HG02870 (cell line): ENCODE measurements around the gene ATXN1.

Experiments used
- ATAC-seq: cut with Tn5 transposase; IDR thresholded peaks from one replicate; pipeline ENCODE4 v1.9.1; 2021; ENCODE audit warnings: mild to moderate bottlenecking, moderate library complexity; ENCODE audit not compliant: unreplicated experiment

The ATXN1 gene

DNA sequence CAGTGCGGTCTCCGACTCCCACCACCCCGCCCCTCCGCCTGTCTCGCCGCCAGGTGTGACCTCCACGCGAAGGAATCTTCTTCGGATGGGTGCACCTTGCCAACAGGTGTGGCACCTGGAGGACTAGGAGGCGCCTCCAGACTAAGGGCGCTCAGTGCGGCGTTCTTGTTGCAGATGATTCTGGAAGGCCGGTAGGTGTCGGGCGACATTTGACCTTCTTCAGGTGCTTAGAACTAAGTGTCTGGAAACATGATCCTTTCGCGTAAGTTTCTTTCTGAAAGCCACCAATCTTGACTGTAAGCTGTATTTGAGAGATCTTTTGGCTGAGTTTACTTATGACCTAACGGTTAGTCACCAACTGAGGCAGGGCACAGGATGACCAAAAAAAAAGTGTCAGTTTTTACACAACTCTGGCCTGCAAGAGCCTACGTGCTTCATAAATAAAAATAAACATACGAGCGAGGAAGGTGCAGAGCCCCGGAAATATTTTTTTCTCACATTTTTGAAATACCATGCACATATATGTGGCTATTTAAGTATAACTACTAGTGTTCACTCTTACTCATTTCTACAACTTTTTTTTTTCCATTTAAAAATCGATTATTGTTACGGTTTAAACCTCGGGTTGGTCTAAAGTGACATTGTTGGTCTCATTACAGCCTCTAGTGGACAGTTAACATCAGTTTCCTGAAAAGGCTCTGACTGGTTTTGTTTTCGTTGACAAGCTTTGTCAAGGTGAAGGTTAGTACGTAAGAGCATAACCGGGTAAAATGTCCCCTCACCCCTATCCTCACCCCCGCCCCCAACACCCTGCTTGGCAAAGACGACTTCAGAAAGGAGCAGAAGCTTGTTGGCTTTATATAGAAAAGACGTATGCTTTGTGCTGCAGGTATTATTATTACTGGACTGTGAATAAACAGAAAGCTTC lies 1.6 kb upstream of the ATXN1 start:
- ATAC-seq: peak; percentile 28

DNA sequence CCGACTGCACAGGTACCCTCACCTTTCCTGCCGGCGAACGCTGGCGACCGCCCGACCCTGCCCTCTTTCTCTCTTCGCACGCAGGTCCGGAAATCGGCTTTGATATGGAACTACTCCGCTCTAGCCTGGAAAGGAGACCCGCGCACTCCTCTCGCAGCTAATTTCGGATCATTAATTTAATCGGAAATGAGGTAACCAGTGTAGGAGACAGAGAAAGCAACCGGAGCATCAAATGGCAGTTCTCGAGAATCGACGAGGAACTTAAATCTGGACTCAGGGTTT lies 949 bp upstream of the ATXN1 start:
- ATAC-seq: peak; percentile 5

DNA sequence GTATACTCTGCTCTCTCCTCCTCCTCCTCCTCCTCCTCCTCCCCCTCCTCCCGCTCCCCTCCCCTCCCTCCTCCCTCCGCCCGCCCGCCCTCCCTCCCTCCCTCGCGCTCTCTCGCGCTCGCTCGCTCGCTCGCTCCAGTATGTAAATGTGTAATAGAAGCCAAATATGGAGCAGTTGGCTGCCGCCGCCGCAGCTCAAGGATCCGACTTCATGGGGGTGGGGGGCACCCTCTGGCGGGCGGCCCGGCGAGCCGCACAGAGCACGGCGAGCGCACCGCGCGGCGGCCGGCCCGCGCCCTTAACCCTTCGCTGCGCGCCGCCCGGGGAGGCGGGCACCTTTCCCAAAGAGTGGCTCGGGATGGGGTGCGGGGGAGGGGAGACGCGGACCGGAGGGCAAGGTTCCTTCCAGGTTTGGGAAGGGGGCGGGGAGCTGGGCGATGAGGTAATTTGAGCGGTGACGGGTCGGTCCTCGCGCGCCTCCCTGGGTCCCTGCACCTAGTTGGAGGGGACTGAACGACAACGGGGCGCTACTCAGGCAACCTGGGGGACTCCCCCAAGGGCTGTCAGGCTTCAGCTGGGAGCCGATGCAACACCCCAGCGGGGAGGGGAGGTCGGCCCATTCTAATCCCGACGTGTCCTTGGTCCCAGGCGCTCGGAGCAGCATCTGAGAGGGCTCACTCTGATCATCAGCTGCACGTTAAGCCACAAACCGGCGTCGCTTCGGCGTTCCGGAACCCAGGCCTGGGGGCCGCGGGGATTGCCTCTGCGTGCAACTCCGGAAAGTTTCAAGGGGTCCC lies 409 bp upstream of the ATXN1 start:
- ATAC-seq: peak; percentile 36

DNA sequence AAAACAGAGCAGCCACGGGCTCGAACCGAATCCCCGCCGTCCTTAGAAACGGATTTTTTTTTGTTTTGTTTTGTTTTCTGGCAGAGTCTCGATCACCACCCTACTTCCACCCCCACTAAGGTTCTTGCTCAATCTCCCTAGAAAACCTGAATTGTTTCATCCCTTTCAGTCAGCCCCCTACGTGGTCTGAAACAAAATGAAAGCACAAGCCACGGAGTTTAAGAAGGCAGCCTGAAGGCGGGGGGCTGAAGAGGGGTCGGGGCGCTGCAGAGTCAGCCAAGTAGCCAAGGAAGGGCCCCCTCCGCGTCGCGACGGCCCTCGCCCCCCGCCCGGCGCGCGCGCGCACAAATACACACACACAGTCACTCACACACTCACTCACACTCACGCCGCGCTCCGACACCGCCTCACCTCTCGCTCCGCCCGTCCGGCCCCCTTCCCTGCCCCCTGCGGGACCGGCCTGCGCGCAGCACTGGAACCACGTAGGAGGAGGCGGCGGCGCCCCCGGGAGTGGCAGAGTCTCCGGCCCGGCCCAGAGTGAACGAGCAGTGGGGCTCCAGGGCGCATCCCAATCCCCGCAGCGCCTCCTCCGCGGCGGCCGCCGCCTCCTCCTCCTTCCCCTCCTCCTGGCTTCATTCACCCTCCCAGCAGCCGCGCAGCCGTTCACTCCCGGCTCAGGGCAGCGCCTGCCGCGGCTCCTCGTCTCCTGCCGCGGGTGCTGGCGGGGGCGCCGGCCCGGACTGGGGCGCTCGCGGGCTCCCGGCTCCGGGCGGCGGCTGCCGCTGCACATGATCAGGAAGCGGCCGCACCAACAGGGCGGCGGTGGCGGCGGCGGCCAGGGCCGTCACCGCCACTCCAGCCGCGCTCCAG lies 1.4 kb downstream of the ATXN1 start:
- ATAC-seq: peak; percentile 38

DNA sequence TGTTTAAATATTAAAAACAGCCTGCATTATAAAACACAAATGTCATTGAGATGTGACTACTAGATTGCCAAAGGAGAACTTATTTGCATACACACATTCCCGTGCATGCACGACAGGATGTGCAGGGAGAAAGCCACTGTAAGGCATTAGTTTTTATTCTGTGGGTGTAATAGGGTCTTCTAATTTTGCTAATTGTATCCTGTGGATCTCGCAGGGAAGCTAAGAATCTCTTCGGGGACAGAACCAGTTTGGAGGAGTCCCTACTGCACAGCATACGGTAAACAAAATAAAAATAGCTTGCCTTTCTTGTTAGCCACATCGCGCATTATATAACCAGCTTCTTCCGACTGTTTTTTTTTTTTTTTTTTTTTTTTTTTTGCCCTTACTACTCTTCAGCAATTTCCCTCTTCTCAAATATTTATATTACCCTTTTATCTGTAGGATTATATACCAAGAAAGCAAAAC lies 2.0 kb downstream of the ATXN1 start:
- no peak for ATAC-seq

DNA sequence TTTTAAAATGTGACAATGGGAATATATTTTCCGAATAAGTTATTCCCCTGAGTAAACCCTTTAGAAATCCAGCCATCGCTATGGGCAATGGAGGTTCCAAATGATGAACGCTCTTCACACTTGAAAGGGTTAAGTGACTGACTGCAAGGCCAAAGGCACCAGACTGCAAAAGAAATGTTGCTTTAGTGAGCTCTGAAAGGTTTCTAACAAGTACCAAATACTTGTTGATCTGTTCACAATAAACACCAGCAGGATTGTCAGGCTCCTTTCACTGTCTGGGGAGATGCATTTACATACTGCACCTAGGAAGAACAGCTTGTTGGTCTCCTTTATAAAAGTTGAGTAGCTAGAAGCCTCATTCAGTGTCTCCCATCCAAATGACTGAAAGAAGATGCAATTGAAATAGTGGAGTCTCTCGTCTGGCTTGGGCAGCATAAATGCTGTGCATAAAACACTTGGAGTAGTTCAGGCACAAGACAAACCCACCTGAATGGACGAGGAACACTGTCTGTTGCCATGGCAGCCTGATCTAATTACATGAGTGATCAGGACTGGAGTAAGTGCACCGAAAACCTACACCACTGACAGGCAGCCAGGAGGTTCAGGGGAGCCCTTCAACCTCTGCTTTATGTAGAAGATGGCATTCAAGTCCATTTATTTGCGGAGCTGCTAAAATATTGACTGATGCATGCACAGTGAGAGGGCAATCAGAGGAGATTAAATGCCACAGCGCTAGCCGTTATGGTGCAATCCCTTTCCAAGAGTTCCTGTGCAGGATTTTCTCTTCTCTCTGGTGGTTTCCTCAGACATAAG lies 2.9 kb downstream of the ATXN1 start:
- no peak for ATAC-seq

DNA sequence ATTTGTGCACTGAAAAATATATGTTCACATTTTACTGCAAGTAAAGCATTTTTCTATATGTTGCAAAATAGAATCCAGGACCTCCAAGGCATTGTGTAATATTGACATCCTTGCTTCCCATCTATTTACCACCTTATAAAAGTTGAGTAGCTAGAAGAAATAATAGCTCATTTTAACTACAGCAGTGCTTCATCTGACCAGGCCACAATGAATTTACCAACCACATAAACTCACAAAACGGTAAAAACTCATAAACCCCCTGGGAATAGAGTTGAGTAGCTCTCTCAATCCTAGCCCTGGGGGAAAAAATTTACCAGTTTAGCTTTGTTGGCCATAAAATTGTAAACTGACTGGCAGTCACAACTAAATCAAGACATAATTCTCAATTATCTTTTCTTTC lies 3.9 kb downstream of the ATXN1 start:
- no peak for ATAC-seq

DNA sequence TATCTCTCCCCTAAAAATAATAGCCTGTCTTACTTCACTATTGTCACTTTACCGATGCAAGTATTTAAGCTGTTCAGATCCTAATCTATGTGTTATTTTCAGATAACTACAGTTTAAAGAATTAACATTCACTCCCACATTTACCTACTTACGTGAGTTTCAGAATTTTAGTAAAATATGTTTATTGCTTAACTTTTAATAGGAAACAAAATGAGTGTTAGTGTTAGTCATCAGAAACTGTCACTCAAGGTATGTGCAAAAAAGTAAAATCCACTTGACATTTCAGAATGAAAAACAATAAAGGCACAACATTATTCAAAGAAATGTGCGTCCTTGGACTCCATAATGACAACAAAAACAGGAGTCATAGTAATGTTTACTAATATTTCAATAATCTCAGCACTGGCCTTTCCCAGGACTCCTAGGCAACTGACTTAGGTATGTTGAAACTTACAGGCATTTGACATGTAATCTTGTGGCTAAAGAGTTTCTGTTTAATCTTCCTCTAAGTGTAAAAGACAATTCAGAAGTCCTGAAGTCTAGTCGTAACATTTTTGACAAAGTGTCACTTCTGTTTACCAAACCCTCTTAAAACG lies 4.5 kb downstream of the ATXN1 start:
- no peak for ATAC-seq

DNA sequence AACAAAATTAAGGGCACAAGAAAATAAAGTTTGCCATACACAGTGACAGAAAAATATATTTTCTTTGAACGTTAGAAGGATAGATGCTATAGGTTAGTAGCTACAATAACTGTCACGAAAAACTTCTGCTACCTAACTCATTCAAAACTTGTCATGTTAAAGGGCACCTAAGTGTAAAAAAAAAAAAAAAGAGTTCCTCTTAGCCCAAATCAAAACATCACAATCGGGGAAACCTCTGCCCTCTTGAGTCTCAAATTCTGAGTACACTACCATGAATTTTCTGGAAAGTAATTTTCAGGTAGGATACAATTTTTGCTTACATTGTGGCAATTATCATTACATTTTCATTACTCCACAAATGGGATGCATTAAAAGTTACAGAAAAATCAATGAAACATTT lies 5.7 kb downstream of the ATXN1 start:
- no peak for ATAC-seq

DNA sequence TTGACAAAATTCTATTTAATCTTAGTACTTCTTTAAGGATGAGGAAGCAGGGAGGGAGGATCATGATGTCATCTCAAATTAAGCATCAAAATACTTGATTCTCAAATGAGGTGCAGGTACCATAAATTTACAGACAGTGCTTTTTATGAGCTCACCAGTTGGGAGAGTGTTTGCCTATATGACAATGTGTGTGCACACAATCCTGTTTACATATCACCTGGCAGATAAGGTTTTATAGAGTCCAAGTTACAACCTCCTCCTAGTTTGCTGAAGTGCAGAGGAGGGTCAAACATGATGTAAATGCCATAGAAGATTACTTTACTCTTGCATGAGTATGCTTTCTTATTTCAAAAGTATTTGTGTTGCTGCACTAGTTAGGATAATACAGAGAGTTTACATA lies 6.4 kb downstream of the ATXN1 start:
- ATAC-seq: no peak

DNA sequence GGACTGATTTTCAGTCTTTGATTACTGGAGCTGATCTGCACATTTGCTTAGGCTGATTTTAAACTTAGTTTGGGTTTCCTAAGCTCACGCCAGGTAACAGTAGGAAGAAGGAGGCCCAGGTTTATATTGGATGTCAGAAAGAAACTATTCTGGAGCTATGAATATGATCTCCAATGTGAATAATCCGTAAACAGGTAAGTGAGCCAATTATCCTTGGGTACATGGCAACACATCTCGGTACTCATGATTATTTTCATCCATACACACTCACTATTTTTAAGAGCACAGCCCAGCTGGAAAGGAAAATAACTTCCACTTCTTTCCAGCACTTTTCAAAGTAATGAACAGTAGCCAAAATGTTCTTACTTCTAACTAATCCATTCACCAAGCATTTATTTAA lies 7.0 kb downstream of the ATXN1 start:
- ATAC-seq: no peak

DNA sequence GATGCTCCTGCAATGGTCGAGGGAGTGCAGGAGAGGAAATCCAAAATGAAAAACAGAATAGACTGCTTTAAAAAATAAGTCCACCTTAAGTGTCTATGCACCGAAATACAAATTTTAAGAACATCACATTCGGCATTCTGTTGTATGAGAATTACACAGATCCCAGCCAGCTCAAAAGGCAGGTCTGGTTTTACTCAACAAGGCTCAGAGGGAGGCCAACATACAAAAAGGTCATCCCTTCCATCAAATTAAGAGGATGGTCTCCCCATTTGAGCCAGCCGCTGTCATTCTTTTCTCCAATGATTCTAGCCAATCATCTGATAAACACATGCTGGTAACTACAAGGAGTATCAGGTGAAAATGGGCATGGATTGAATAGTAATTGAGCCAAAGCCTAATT lies 7.9 kb downstream of the ATXN1 start:
- ATAC-seq: no peak

DNA sequence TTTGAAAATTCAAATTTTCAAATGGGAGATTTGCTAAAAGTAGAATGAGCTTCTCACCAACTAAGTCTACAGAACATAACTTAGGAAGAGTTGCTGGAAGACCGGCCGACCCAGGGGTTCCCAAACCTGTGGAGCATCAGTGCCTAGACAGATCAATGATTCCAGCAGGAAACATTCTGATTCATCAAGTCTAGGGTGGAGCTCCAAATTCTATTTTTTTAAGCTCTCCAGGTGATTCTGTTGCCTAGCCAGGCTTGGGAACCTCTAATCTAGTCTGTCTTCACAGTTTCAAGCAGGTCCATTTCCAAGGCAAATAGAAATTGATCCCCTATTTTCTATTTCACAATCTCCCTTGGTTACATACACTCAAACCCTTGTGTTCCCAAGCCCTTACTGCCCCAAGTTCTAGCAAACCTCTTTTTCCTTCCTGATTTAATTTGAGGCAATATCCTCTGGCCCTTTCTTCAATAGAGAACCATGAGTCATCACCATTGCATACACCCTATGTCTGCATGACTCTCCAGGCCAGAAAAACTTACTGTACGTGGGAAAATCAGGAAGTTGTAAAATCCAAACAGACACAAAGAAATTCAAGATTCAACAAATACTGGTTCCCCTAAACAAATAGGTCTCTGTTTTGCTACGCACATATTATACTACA lies 8.9 kb downstream of the ATXN1 start:
- ATAC-seq: no peak

DNA sequence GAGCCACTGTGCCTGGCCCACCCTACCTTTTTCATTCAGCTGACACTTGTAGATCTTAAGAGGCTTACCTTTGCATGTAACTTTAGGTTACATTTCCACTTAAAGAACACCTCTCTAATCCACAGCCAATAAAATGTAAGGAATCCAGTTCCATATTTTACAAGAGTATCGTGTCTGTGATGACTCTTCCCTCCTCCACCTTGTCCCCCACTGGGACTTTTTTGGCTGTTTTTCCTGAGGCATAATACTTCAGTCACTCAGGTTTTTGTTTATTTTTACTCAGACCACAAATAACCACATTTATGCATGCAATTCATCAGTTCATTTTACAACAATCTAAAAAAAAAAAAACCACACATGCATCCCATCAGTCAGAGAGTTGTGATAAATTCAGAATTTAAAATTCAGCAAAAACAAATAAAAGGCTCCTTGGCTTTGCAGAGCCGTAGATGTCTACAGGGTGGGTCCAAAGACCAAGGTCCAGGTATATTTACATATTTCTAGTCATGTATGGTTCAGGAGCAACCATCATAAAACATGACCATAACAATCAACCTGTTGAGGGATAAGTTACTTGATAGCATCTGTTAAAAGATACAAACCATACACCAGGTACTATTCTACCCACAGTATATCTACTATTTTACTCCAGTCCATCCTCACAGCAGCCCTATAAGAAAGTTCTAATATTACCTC lies 9.9 kb downstream of the ATXN1 start:
- no peak for ATAC-seq

DNA sequence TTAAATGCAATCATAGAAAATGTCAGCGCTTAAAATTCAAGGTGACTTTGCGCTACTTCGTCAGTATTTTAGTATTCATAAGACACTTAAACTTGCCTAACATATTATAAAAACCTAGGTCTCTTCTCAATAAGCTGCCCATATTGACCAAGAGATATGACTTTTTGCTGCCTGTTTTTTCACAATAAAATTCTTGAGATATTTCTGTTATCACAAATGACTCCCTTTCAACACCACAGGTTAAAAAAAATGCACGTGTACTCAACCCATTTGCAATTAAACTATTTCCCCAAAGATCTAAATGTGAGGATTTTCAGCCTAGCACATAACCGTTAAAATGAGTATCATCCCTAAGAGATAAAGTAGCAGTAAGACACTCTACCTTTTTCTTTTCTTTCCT lies 10.7 kb downstream of the ATXN1 start:
- ATAC-seq: no peak

DNA sequence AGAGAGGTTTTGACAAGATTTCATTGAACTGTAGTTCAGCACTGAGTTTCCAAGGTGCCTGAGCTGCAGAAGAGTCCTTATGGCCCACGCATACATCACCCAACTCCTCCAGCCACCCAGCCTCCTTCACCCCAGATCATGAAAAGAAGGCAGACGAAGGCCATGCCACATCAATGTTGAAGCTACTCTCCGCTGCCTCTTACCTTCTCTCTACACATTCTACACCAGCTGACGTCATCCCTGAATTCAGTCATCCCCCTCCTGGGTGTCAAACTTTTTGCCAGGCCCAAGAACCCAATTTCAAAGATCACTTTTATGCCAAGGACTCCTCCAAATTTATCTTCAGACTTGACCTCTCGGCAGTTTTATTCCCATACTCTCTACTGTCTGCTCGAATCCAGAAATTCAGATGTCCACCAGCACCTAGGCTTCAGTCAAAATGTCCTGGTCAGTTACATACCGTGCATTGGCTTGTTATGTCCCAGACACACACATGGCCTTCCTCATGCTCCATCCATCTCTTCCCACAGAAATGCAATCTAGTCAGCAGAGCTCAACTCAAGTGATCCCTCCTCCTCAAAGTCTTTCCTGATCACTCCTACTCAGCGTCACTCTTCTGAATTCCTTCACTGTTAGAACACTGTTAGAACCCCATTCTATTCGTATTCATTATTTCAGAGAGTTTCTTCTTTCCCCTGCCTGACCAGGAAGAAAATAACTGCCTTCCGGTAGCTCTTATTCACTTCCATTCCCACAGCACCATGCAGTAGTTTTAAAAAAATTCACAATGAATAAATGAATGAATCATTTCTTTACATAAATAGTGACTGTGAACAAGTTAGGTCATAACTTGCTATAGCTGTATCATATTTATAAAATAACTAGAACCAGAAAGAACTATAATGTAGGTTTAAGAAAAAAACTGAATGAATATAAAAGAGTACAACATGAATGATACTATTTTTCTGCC lies 11.5 kb downstream of the ATXN1 start:
- no peak for ATAC-seq

DNA sequence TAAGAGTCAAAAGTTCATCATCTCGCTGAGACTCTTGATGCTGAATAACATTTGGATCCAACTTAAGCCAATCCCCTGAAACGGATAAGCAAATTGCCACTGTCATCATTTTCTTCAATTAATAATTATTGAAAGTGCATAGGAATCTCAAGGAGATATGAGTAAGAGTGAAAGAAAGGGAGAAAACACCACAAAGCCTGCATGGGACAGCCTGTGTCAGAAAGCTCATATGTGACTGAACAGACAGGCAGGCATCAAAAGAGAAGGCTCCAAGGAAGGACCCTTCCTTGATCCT lies 13.3 kb downstream of the ATXN1 start:
- no peak for ATAC-seq
